ENCODE results near the gene PRDM2.

- TF ChIP-seq CTCF (IDR thresholded peaks at IDR 0.05) = no peak
- no peak for TF ChIP-seq POLR2A (IDR thresholded peaks at IDR 0.05)
- TF ChIP-seq POLR2AphosphoS5 (IDR thresholded peaks at IDR 0.05) = no peak
- TF ChIP-seq EP300 (IDR thresholded peaks at IDR 0.05) = no peak
Observed at GRCh38 chr1:13697738-13698137, 2.2 kb upstream of the PRDM2 start.

All from suprapubic skin (tissue), 4 donors.